GM23338 (cell line): Measurements from ENCODE around the gene DCTN1. TPM values are rescaled to one million over a fixed set of nuclear protein-coding genes. Genes with fewer than 3 reads are reported as not detected.

Source experiments
- ATAC-seq: fragments of 200-7000 bp; cut with Tn5 transposase; 3 replicates; pipeline ENCODE4 v1.9.1; 2020
- DNase-seq: peaks from one replicate; pipeline ENCODE4 v3.0.0-alpha.2; 2015; ENCODE audit warnings: low spot score
- H2AFZ ChIP-seq: fragments of 200-600 bp; sonication (generic); 2 replicates; pipeline ENCODE4 v1.8.0; 2016; ENCODE audit warnings: antibody characterized with exemption, mild to moderate bottlenecking, moderate library complexity
- H3F3A ChIP-seq: fragments of 200-600 bp; sonication (generic); replicated peaks from 2 replicates; pipeline ENCODE4 v1.8.0; 2017; ENCODE audit warnings: antibody characterized with exemption, mixed run types, low read depth
- H3K27ac ChIP-seq: fragments of 200-600 bp; sonication (generic); 2 replicates; pipeline ENCODE4 v1.6.1; 2016; ENCODE audit warnings: low read depth
- H3K27me3 ChIP-seq: fragments of 200-600 bp; sonication (generic); 2 replicates; pipeline ENCODE4 v1.8.0; 2016; ENCODE audit warnings: mild to moderate bottlenecking, mixed run types, moderate library complexity; ENCODE audit not compliant: insufficient read depth
- H3K36me3 ChIP-seq: fragments of 200-600 bp; sonication (generic); 2 replicates; pipeline ENCODE4 v1.8.0; 2016; ENCODE audit warnings: mild to moderate bottlenecking; ENCODE audit not compliant: insufficient read depth
- H3K4me1 ChIP-seq: fragments of 200-600 bp; sonication (generic); 2 replicates; pipeline ENCODE4 v1.8.0; 2016; ENCODE audit warnings: mild to moderate bottlenecking, moderate library complexity; ENCODE audit not compliant: insufficient read depth
- H3K4me2 ChIP-seq: fragments of 200-600 bp; sonication (generic); 2 replicates; pipeline ENCODE4 v1.7.1; 2017; ENCODE audit warnings: mixed run types
- H3K4me3 ChIP-seq: fragments of 200-600 bp; sonication (generic); 2 replicates; pipeline ENCODE4 v1.6.1; 2016; ENCODE audit warnings: mixed run types
- H3K79me2 ChIP-seq: fragments of 200-600 bp; sonication (generic); replicated peaks from 2 replicates; pipeline ENCODE4 v1.8.0; 2017; ENCODE audit warnings: mild to moderate bottlenecking; ENCODE audit not compliant: insufficient read depth
- H3K9me2 ChIP-seq: fragments of 200-600 bp; sonication (generic); 2 replicates; pipeline ENCODE4 v1.8.0; 2017; ENCODE audit not compliant: insufficient read depth
- H4K20me1 ChIP-seq: fragments of 200-600 bp; sonication (generic); replicated peaks from 2 replicates; pipeline ENCODE4 v1.8.0; 2017; ENCODE audit warnings: mild to moderate bottlenecking; ENCODE audit not compliant: insufficient read depth
- H3K27ac Mint-ChIP-seq: 2 replicates; pipeline ENCODE4 v1.8.0; 2020; ENCODE audit warnings: inconsistent platforms, mild to moderate bottlenecking, moderate library complexity, mixed read lengths
- H3K27me3 Mint-ChIP-seq: 3 replicates; pipeline ENCODE4 v1.8.0; 2022; ENCODE audit warnings: low read depth, mild to moderate bottlenecking, moderate library complexity, mixed read lengths, inconsistent platforms; ENCODE audit not compliant: insufficient read depth, poor library complexity
- H3K36me3 Mint-ChIP-seq: 3 replicates; pipeline ENCODE4 v1.8.0; 2021; ENCODE audit warnings: low read depth, mild to moderate bottlenecking, inconsistent platforms, moderate library complexity, mixed read lengths
- H3K4me1 Mint-ChIP-seq: 3 replicates; pipeline ENCODE4 v1.8.0; 2020; ENCODE audit warnings: mild to moderate bottlenecking, inconsistent platforms, mixed read lengths
- H3K4me3 Mint-ChIP-seq: 3 replicates; pipeline ENCODE4 v1.8.0; 2021; ENCODE audit warnings: moderate library complexity, mild to moderate bottlenecking, inconsistent platforms, mixed read lengths
- H3K9me3 Mint-ChIP-seq: 3 replicates; pipeline ENCODE4 v1.8.0; 2020; ENCODE audit warnings: moderate library complexity, mild to moderate bottlenecking, inconsistent platforms, mixed read lengths
- CREB1 ChIP-seq: fragments of 250-450 bp; sonication (Bioruptor Pico); IDR thresholded peaks from 2 replicates; pipeline ENCODE4 v1.5.0; 2020; ENCODE audit warnings: low read depth, mild to moderate bottlenecking, moderate library complexity
- CTCF ChIP-seq, 2 experiments: fragments of 200-600 bp in 1 of 2; sonication (generic) in 1 of 2; conservative IDR thresholded peaks; 2 replicates each; pipeline versions ENCODE4 v1.5.1 to v1.6.1; 2016 to 2017; ENCODE audit warnings: antibody characterized with exemption in 2 of 2, low read depth in 2 of 2, mild to moderate bottlenecking in 2 of 2, moderate library complexity in 1 of 2
- JUNB ChIP-seq: IDR thresholded peaks from one replicate; pipeline ENCODE4 v1.6.1; 2016; ENCODE audit warnings: antibody characterized with exemption; ENCODE audit not compliant: unreplicated experiment
- POLR2AphosphoS5 ChIP-seq: IDR thresholded peaks from 2 replicates; pipeline ENCODE4 v1.6.1; 2016; ENCODE audit warnings: antibody characterized with exemption, low read depth
- ZNF114 ChIP-seq: fragments of 250-450 bp; sonication (Bioruptor Pico); IDR thresholded peaks from 2 replicates; pipeline ENCODE4 v1.5.0; 2020; ENCODE audit warnings: mild to moderate bottlenecking, moderate library complexity
- ZNF331 ChIP-seq: fragments of 250-450 bp; sonication (Bioruptor Pico); IDR thresholded peaks from 2 replicates; pipeline ENCODE4 v1.5.0; 2020; ENCODE audit warnings: low read depth, mild to moderate bottlenecking, moderate library complexity
- ZNF462 ChIP-seq: fragments of 250-450 bp; sonication (Bioruptor Pico); IDR thresholded peaks from 2 replicates; pipeline ENCODE4 v1.5.0; 2020; ENCODE audit warnings: mild to moderate bottlenecking, moderate library complexity
- polyA plus RNA-seq: library from polyadenylated mRNA; unstranded; fragments of >200 nt; fragmentation: Nextera tagmentation; extraction: Ambion mirVana; gene quantifications from 2 replicates; pipeline ENCODE4 v1.2.1, GENCODE V29; 2016
- total RNA-seq: library from RNA; depleted of rRNA; stranded (reverse); fragments of >200 nt; shearing (Covaris generic); gene quantifications from 2 replicates; pipeline ENCODE4 v1.2.3, GENCODE V29; 2014

DCTN1 gene
- total and polyA plus RNA-seq, 2 experiments from 2014 or later: 108 to 145 TPM

GRCh38 chr2:74368499-74368898 lies 11.6 kb downstream of the DCTN1 start (continued):
- TF ChIP-seq JUNB: no peak

- no peak overlapping the region for H3K27ac ChIP-seq
- H3K36me3 ChIP-seq: peaks cover 40% of the 10 kb centered on the region
- no peaks in the 10 kb centered on the region for H3K4me1 ChIP-seq
- Mint-ChIP-seq H3K9me3 (no peaks in the 10 kb centered on the region), H3K36me3 (peaks cover 86% of the 10 kb centered on the region), H3K27me3 (peaks cover 5% of the 10 kb centered on the region), H3K4me1 (peaks cover 6% of the 10 kb centered on the region), H3K4me3 (no peak overlapping the region), H3K27ac (no peak overlapping the region)
- no peaks in the 10 kb centered on the region for H3K27me3 ChIP-seq
- no peaks in the 10 kb centered on the region; the same call in none of the 2 replicates for H4K20me1 ChIP-seq
- no peak for DNase-seq
- H3K9me2 ChIP-seq: no peaks in the 10 kb centered on the region
- TF ChIP-seq CTCF (conservative IDR thresholded peaks at IDR 0.05; ENCODE audit: low read depth in 2 of 2): no peak
- no peak for TF ChIP-seq ZNF114 (CRISPR knock-in tag)
- TF ChIP-seq CREB1 (CRISPR knock-in tag): no peak
- TF ChIP-seq ZNF462: no peak
- TF ChIP-seq POLR2AphosphoS5: no peak
- no peak for TF ChIP-seq ZNF331 (CRISPR knock-in tag)
- ATAC-seq: no peak
- H3K4me3 ChIP-seq: no peak overlapping the region
- no peak overlapping the region for H3K4me2 ChIP-seq
- H3K79me2 ChIP-seq: peaks cover 8% of the 10 kb centered on the region; the same call in 1 of the 2 replicates
- no peak overlapping the region for H2AFZ ChIP-seq
- H3F3A ChIP-seq: no peaks in the 10 kb centered on the region
These were observed 12.3 kb downstream of the DCTN1 start for GRCh38 chr2:74367789-74368188.
